Hematopoietic multipotent progenitor cell treated with erythropoietin and hydrocortisone succinate and interleukin-3 and kit ligand, for 8 days (in vitro differentiated cells): Measurements from ENCODE around the gene E2F7.
A peak's percentile ranks its signal among the peaks of the same experiment; 100 is the strongest.

Experiments used
- DNase-seq: peaks from one replicate; pipeline ENCODE4 v3.0.0-alpha.2; 2015

The E2F7 gene

GRCh38 chr12:77010691-77011548, 54.4 kb downstream of the E2F7 start:
- DNase-seq, result peak; percentile 78

GRCh38 chr12:77007476-77007875, 57.9 kb downstream of the E2F7 start:
- no peak for DNase-seq

- DNase-seq, result no peak
Observed at GRCh38 chr12:77005611-77006098, 59.7 kb downstream of the E2F7 start.

- no peak for DNase-seq
Observed at GRCh38 chr12:77003914-77004313, 61.5 kb downstream of the E2F7 start.

- no peak for DNase-seq
Observed at GRCh38 chr12:77003246-77003645, 62.1 kb downstream of the E2F7 start.

GRCh38 chr12:77002382-77002781, 63.0 kb downstream of the E2F7 start:
- no peak for DNase-seq

- DNase-seq, result no peak
Observed at GRCh38 chr12:77001276-77001675, 64.1 kb downstream of the E2F7 start.

GRCh38 chr12:76998908-76999556, 66.3 kb downstream of the E2F7 start:
- no peak for DNase-seq

- no peak for DNase-seq
Observed at GRCh38 chr12:76998386-76998785, 67.0 kb downstream of the E2F7 start.

GRCh38 chr12:76997011-76997780, 68.2 kb downstream of the E2F7 start:
- no peak for DNase-seq

- no peak for DNase-seq
Observed at GRCh38 chr12:76990716-76991115, 74.7 kb downstream of the E2F7 start.

- DNase-seq, result no peak
Observed at GRCh38 chr12:76984566-76984965, 80.8 kb downstream of the E2F7 start.

GRCh38 chr12:76983420-76983819, 81.9 kb downstream of the E2F7 start:
- DNase-seq, result no peak

- no peak for DNase-seq
Observed at GRCh38 chr12:76980196-76980595, 85.2 kb downstream of the E2F7 start.

- no peak for DNase-seq
Observed at GRCh38 chr12:76976777-76977382, 88.5 kb downstream of the E2F7 start.
